ENCODE measurements around the gene CDIP1. TPM values are rescaled to one million over a fixed set of nuclear protein-coding genes. Genes with fewer than 3 reads are reported as not detected.

The CDIP1 gene
- total RNA-seq, 3 donors from 2014 or later (not counting 1 experiment from before 2014, with no cell fraction given), result 35.2 to 49.2 (median 37.9) TPM

DNA sequence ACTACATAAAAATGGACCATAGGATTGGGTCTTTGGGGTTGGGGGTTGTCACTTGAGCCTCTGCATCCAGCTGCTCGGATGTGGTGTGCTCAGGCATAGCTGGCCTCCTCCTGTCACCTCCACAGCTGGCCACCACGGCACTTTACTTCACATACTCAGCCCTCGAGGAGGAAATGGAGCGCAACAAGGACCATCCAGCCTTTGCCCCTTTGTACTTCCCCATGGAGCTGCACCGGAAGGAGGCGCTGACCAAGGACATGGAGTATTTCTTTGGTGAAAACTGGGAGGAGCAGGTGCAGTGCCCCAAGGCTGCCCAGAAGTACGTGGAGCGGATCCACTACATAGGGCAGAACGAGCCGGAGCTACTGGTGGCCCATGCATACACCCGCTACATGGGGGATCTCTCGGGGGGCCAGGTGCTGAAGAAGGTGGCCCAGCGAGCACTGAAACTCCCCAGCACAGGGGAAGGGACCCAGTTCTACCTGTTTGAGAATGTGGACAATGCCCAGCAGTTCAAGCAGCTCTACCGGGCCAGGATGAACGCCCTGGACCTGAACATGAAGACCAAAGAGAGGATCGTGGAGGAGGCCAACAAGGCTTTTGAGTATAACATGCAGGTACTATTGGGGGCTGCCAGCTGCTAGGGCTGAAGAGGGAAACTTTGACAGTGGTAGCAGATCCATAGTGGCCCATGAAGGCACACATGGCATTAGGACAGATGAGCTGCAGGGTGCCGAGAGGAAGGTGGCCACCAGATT, 30.8 kb downstream of the CDIP1 start:
- ATAC-seq (no peak), DNase-seq (no peak)
- intact Hi-C loops (cut with micrococcal nuclease), result no loop called here
- no peak overlapping the region for H3K4me3 Mint-ChIP-seq
- H3K4me1 ChIP-seq (ENCODE audit: control insufficient read depth, insufficient read depth, low read length), result peaks cover 79% of the 10 kb centered on the region
- H3K27me3 Mint-ChIP-seq (ENCODE audit: low read depth in 2 of 2), result no peaks in the 10 kb centered on the region
- H3K9me3 Mint-ChIP-seq, result no peaks in the 10 kb centered on the region
- H3K4me3 ChIP-seq (ENCODE audit: low read length), result no peak overlapping the region
- peaks cover 53% of the 10 kb centered on the region for H3K36me3 ChIP-seq (ENCODE audit: control insufficient read depth, insufficient read depth, low read length)
- H3K9me3 ChIP-seq (ENCODE audit: control insufficient read depth, insufficient read depth, low read length), result no peaks in the 10 kb centered on the region
- peak overlapping the region; percentile 93 to 95 for H3K27ac Mint-ChIP-seq
- peaks cover 63 to 74% of the 10 kb centered on the region in 2 donors for H3K4me1 Mint-ChIP-seq
- peak overlapping the region; percentile 11 for H3K27ac ChIP-seq (ENCODE audit: low read length)
- TF ChIP-seq, protein P1, sequence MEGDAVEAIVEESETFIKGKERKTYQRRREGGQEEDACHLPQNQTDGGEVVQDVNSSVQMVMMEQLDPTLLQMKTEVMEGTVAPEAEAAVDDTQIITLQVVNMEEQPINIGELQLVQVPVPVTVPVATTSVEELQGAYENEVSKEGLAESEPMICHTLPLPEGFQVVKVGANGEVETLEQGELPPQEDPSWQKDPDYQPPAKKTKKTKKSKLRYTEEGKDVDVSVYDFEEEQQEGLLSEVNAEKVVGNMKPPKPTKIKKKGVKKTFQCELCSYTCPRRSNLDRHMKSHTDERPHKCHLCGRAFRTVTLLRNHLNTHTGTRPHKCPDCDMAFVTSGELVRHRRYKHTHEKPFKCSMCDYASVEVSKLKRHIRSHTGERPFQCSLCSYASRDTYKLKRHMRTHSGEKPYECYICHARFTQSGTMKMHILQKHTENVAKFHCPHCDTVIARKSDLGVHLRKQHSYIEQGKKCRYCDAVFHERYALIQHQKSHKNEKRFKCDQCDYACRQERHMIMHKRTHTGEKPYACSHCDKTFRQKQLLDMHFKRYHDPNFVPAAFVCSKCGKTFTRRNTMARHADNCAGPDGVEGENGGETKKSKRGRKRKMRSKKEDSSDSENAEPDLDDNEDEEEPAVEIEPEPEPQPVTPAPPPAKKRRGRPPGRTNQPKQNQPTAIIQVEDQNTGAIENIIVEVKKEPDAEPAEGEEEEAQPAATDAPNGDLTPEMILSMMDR (IDR thresholded peaks at IDR 0.05), result no peak
- H3K27me3 ChIP-seq (ENCODE audit: control insufficient read depth, insufficient read depth, low read length), result no peaks in the 10 kb centered on the region
- H3K36me3 Mint-ChIP-seq, result no peaks in the 10 kb centered on the region
- WGBS (ENCODE audit: insufficient coverage), result 96% methylated on average over 17 of the region's 17 CpGs

DNA sequence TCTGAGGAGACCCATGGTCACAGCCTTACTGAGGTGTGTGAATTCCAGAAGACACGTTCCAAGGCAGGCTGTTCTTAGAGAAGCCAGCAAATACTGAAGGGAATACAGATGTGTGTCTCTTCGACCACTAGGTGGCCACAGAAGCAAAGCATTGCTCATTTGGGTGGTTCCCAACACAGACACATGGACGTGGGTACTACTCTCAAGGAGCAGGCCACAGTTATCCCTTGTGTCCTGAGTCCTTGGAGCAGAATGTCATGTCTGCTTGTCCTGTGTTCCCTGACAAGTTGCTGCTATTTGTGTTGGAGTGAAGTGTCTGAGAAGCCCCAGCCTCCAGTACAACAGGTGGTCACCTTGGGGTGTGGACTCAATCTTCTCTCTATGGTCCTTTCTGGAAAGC, 32.1 kb downstream of the CDIP1 start:
- H3K27ac ChIP-seq (ENCODE audit: low read length), result peak overlapping the region; percentile 84
- TF ChIP-seq, protein P1 (IDR thresholded peaks at IDR 0.05), result peak; percentile 91
- intact Hi-C loops (cut with micrococcal nuclease), result loop anchor here (1.0 kb wide), 2 partner anchors 42 to 79 kb away; no protein-coding TSS in a partner anchor
- no peaks in the 10 kb centered on the region for H3K27me3 ChIP-seq (ENCODE audit: control insufficient read depth, insufficient read depth, low read length)
- ATAC-seq (peak; percentile 69 to 81 (median 78)), DNase-seq (peak; percentile 45 to 87)
- Mint-ChIP-seq H3K36me3 (no peaks in the 10 kb centered on the region), H3K27ac (peak overlapping the region; percentile 93 to 95), H3K4me3 (peak overlapping the region; percentile 90), H3K27me3 (ENCODE audit: low read depth in 2 of 2) (no peaks in the 10 kb centered on the region), H3K9me3 (no peaks in the 10 kb centered on the region), H3K4me1 (peaks cover 59 to 70% of the 10 kb centered on the region in 2 donors)
- 2% methylated on average over 3 of the region's 3 CpGs for WGBS (ENCODE audit: insufficient coverage)
- no peaks in the 10 kb centered on the region for H3K9me3 ChIP-seq (ENCODE audit: control insufficient read depth, insufficient read depth, low read length)
- H3K4me1 ChIP-seq (ENCODE audit: control insufficient read depth, insufficient read depth, low read length), result peaks cover 77% of the 10 kb centered on the region
- no peak overlapping the region for H3K4me3 ChIP-seq (ENCODE audit: low read length)
- H3K36me3 ChIP-seq (ENCODE audit: control insufficient read depth, insufficient read depth, low read length), result peaks cover 42% of the 10 kb centered on the region

DNA sequence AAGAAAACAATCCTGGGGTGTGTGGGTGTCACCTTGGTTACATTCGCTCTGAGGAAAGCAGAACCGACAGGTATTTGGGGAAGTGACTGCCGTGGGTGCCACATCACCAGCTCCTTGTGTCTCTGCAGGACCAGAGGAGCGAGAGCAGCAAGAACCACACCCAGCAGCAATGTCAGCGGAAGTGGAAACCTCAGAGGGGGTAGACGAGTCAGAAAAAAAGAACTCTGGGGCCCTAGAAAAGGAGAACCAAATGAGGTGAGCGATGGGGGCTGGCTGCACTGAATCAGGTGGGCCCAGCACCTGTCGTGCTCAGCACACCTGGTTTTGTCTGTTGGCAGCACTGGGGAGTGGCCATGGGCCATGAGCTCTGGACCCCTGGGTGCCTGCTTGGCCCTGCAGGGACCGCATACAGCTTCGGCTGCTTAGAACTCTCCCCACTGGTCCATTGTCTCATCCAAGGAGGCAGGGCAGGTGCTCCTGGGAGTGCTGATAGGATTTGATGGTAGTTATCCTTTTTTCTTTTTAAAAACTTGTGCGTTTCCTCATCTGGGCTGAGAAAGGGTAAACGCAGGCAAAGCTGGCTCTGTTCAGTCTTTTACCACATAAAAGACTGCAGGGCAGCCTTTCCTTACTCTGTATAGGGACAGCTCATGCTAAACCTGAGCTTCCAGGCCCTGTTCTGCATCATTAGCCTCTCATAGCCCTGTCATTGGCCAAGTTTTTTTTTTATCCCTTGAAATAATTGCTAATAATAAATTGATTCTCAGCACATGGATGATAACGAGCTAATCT, 33.0 kb downstream of the CDIP1 start:
- intact Hi-C loops (cut with micrococcal nuclease), result loop anchor here (1.0 kb wide), 2 partner anchors 43 to 80 kb away; no protein-coding TSS in a partner anchor
- H3K36me3 Mint-ChIP-seq, result no peaks in the 10 kb centered on the region
- DNase-seq, result peak; percentile 38 to 89

More for the DNA sequence above, 33.0 kb downstream of the CDIP1 start:
- Mint-ChIP-seq H3K9me3 (no peaks in the 10 kb centered on the region), H3K27ac (peak overlapping the region; percentile 93 to 95), H3K4me3 (peak overlapping the region; percentile 90), H3K4me1 (peaks cover 59 to 70% of the 10 kb centered on the region in 2 donors), H3K27me3 (ENCODE audit: low read depth in 2 of 2) (no peaks in the 10 kb centered on the region)
- peak; percentile 78 to 85 (median 79) for ATAC-seq
- Histone ChIP-seq H3K4me3 (ENCODE audit: low read length) (peak overlapping the region; percentile 2), H3K27me3 (ENCODE audit: control insufficient read depth, insufficient read depth, low read length) (no peaks in the 10 kb centered on the region), H3K27ac (ENCODE audit: low read length) (peak overlapping the region; percentile 84), H3K36me3 (ENCODE audit: control insufficient read depth, insufficient read depth, low read length) (peaks cover 38% of the 10 kb centered on the region), H3K4me1 (ENCODE audit: control insufficient read depth, insufficient read depth, low read length) (peaks cover 68% of the 10 kb centered on the region), H3K9me3 (ENCODE audit: control insufficient read depth, insufficient read depth, low read length) (no peaks in the 10 kb centered on the region)
- TF ChIP-seq, protein P1 (IDR thresholded peaks at IDR 0.05), result no peak
- WGBS (ENCODE audit: insufficient coverage), result 14% methylated on average over 13 of the region's 13 CpGs
